K562 (cell line): ENCODE data around the gene TAS2R39.

ENCODE experiments used
- CBX2 ChIP-seq: fragments of 200-600 bp; sonication (generic); IDR thresholded peaks from one replicate; pipeline ENCODE4 v1.6.1; 2012; ENCODE audit warnings: mild to moderate bottlenecking, low read length, inconsistent platforms; ENCODE audit not compliant: insufficient read depth, poor library complexity, severe bottlenecking
- CBX5 ChIP-seq: IDR thresholded peaks from 2 replicates; pipeline ENCODE4 v1.6.1; 2014; ENCODE audit warnings: low read depth, borderline replicate concordance
- E2F5 ChIP-seq: sonication (generic); formaldehyde crosslinking; IDR thresholded peaks from 2 replicates; pipeline ENCODE4 v1.8.0; 2022; ENCODE audit warnings: mild to moderate bottlenecking, missing genetic modification reagents
- EP300 ChIP-seq: IDR thresholded peaks from 2 replicates; pipeline ENCODE4 v1.6.1; 2012; ENCODE audit warnings: low read length, improper control_type of control experiment
- HMGXB4 ChIP-seq: sonication (generic); formaldehyde crosslinking; IDR thresholded peaks from 2 replicates; pipeline ENCODE4 v1.8.1; 2023; ENCODE audit warnings: mild to moderate bottlenecking, missing genetic modification reagents
- NFIX ChIP-seq: fragments of 250-450 bp; sonication (Bioruptor Pico); IDR thresholded peaks from 2 replicates; pipeline ENCODE4 v1.4.0; 2020; ENCODE audit warnings: low read depth, mild to moderate bottlenecking, moderate library complexity
- RAD21 ChIP-seq, 2 experiments: fragments of 250-450 bp in 1 of 2; fragments of 450-650 bp in 1 of 2; sonication (Bioruptor Pico) in 1 of 2; formaldehyde crosslinking in 1 of 2; IDR thresholded peaks in 1 of 2; conservative IDR thresholded peaks in 1 of 2; 2 replicates each; pipeline versions ENCODE4 v1.4.0 to v1.8.0; 2020 to 2022; ENCODE audit warnings: mild to moderate bottlenecking in 2 of 2, moderate library complexity in 1 of 2
- REST ChIP-seq, 2 experiments: fragments of 450-650 bp; formaldehyde crosslinking in 1 of 2; IDR thresholded peaks; 2 replicates each; pipeline versions ENCODE4 v1.4.0 to v1.6.1; 2014 to 2020; ENCODE audit warnings: mild to moderate bottlenecking in 2 of 2, borderline replicate concordance in 1 of 2, low read depth in 1 of 2
- ZBTB8A ChIP-seq: fragments of 450-650 bp; IDR thresholded peaks from 2 replicates; pipeline ENCODE4 v1.6.1; 2018; ENCODE audit warnings: mild to moderate bottlenecking, moderate library complexity; ENCODE audit not compliant: partially characterized antibody
- ZKSCAN3 ChIP-seq: fragments of 250-450 bp; sonication (Bioruptor Pico); IDR thresholded peaks from 2 replicates; pipeline ENCODE4 v1.4.0; 2020
- ZNF146 ChIP-seq: IDR thresholded peaks from one replicate; pipeline ENCODE4 v1.6.1; 2018; ENCODE audit warnings: missing compliant biosample characterization; ENCODE audit not compliant: unreplicated experiment
- ZNF518B ChIP-seq: fragments of 250-450 bp; sonication (Bioruptor Pico); IDR thresholded peaks from 2 replicates; pipeline ENCODE4 v1.5.0; 2021; ENCODE audit warnings: mild to moderate bottlenecking, moderate library complexity

DNA sequence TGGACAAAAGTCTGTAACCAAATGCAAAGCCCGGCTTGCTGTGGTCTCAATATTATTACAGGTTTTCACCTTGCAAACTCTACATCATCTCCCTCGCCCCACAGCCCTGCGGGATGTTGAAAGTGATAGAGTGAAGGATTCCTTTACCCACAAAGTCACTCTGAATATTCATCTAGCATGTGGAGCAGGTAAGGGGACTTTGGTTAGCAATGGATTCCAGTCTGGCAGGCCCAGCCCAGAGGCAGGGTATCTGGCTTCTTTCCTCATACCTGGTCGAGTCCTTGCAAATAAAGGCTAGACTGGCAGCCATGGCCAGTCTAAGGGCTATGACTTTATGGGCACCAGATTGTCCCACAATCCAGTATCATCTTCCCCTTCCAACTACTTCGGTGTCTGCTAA lies 41.8 kb downstream of the TAS2R39 start:
- TF ChIP-seq ZBTB8A (no peak), ZKSCAN3 (CRISPR knock-in tag) (no peak), ZNF518B (CRISPR knock-in tag) (no peak), NFIX (CRISPR knock-in tag) (no peak), RAD21 (CRISPR knock-in tag; conservative IDR thresholded peaks at IDR 0.05 in 1 of 2, IDR thresholded peaks at IDR 0.05 in 1 of 2) (no peak), CBX2 (no peak), HMGXB4 (CRISPR knock-in tag) (no peak), E2F5 (CRISPR knock-in tag) (no peak), EP300 (no peak), CBX5 (no peak), ZNF146 (no peak), REST (IDR thresholded peaks at IDR 0.05; ENCODE audit: borderline replicate concordance) (no peak), REST (CRISPR knock-in tag; IDR thresholded peaks at IDR 0.05; ENCODE audit: low read depth) (no peak)
